A549 (cell line): Measurements from ENCODE around the gene ATP6V1F. TPM values are rescaled to one million over a fixed set of nuclear protein-coding genes. Genes with fewer than 3 reads are reported as not detected.

Experiments
- ATAC-seq, 2 experiments: fragments of 200-7000 bp in 1 of 2; fragments of >200 bp in 1 of 2; cut with Nextera tagmentation in 1 of 2; cut with Tn5 transposase in 1 of 2; 3 replicates each; pipeline versions ENCODE4 v1.8.0 to v1.9.1; 2018 to 2020; ENCODE audit warnings: mild to moderate bottlenecking in 1 of 2, moderate library complexity in 1 of 2
- CTCF ChIA-PET: fragments of 300-600 bp; sonication (Branson Sonifier 250); formaldehyde crosslinking; extraction: SDS; loops from one replicate; lab custom pipeline; 2021; ENCODE audit warnings: antibody characterized with exemption, inconsistent platforms; lab: Yijun Ruan, JAX
- POLR2A ChIA-PET: fragments of 350-600 bp; formaldehyde crosslinking; extraction: SDS; loops from one replicate; lab custom pipeline; 2021; ENCODE audit warnings: antibody characterized with exemption, inconsistent platforms; lab: Yijun Ruan, JAX
- DNase-seq, 2 experiments: peaks; one replicate each; pipeline versions ENCODE4 v3.0.0 to v3.0.0-alpha.2; 2011 to 2016; ENCODE audit warnings: low read depth in 1 of 2, low spot score in 1 of 2
- FAIRE-seq: peaks from 2 replicates; lab custom pipeline; 2011; peaks lifted over from hg19 to GRCh38; lab: Jason Lieb, UNC
- H3K27ac ChIP-seq, 2 experiments: fragments of >200 bp; sonication (Bioruptor Twin); formaldehyde crosslinking; 3 replicates each; pipeline ENCODE4 v1.5.1; 2016 to 2017
- H3K4me1 ChIP-seq: fragments of >200 bp; sonication (Bioruptor Twin); formaldehyde crosslinking; 3 replicates; pipeline ENCODE4 v1.6.1; 2016
- H3K4me2 ChIP-seq: fragments of >200 bp; sonication (Bioruptor Twin); formaldehyde crosslinking; 3 replicates; pipeline ENCODE4 v1.6.1; 2016
- H3K4me3 ChIP-seq: fragments of >200 bp; sonication (Bioruptor Twin); formaldehyde crosslinking; 3 replicates; pipeline ENCODE4 v1.5.1; 2016
- H3K9me3 ChIP-seq: fragments of >200 bp; sonication (Bioruptor Twin); formaldehyde crosslinking; 3 replicates; pipeline ENCODE4 v1.6.1; 2016
- CBX8 ChIP-seq: fragments of 200-600 bp; sonication (generic); IDR thresholded peaks from 2 replicates; pipeline ENCODE4 v1.6.1; 2016
- CHD2 ChIP-seq: fragments of 150-350 bp; IDR thresholded peaks from 2 replicates; pipeline ENCODE4 v1.6.1; 2014; ENCODE audit warnings: low read length; ENCODE audit not compliant: partially characterized antibody
- CHD4 ChIP-seq: fragments of 200-600 bp; sonication (generic); IDR thresholded peaks from 2 replicates; pipeline ENCODE4 v1.6.1; 2016; ENCODE audit warnings: antibody characterized with exemption, mild to moderate bottlenecking, borderline replicate concordance
- EHMT2 ChIP-seq: fragments of 200-600 bp; sonication (generic); IDR thresholded peaks from 2 replicates; pipeline ENCODE4 v1.6.1; 2016; ENCODE audit warnings: antibody characterized with exemption, low read depth, mild to moderate bottlenecking, moderate library complexity
- EP300 ChIP-seq, 2 experiments: fragments of >200 bp; sonication (Bioruptor Twin); formaldehyde crosslinking; IDR thresholded peaks; 2 replicates in 1 of 2; 3 replicates in 1 of 2; pipeline ENCODE4 v1.6.1; 2016 to 2017
- ESRRA ChIP-seq: fragments of 150-350 bp; IDR thresholded peaks from 2 replicates; pipeline ENCODE4 v1.6.1; 2014; ENCODE audit warnings: mild to moderate bottlenecking, low read length, borderline replicate concordance
- FOSL2 ChIP-seq, 2 experiments: fragments of 450-650 bp in 1 of 2; fragments of >200 bp in 1 of 2; sonication (Bioruptor Twin) in 1 of 2; formaldehyde crosslinking; IDR thresholded peaks; 2 replicates each; pipeline versions ENCODE4 v1.5.0 to v1.6.1; 2016 to 2020; ENCODE audit warnings: mild to moderate bottlenecking in 1 of 2, moderate library complexity in 1 of 2
- GATA3 ChIP-seq: IDR thresholded peaks from 2 replicates; pipeline ENCODE4 v1.6.1; 2012; ENCODE audit warnings: borderline replicate concordance
- HDAC2 ChIP-seq: fragments of 200-600 bp; sonication (generic); IDR thresholded peaks from 2 replicates; pipeline ENCODE4 v1.6.1; 2016
- HOXB13 ChIP-seq: fragments of 250-450 bp; sonication (Bioruptor Pico); IDR thresholded peaks from 2 replicates; pipeline ENCODE4 v1.5.0; 2020; ENCODE audit warnings: low read depth, mild to moderate bottlenecking, moderate library complexity
- JUN ChIP-seq, 2 experiments: fragments of >200 bp; sonication (Bioruptor Twin); formaldehyde crosslinking; IDR thresholded peaks; 2 replicates in 1 of 2; 3 replicates in 1 of 2; pipeline ENCODE4 v1.6.1; 2016 to 2017
- KDM5A ChIP-seq: fragments of 200-600 bp; sonication (generic); IDR thresholded peaks from 2 replicates; pipeline ENCODE4 v1.6.1; 2016; ENCODE audit warnings: antibody characterized with exemption, mild to moderate bottlenecking
- MAFK ChIP-seq: fragments of 450-650 bp; IDR thresholded peaks from 2 replicates; pipeline ENCODE4 v1.6.1; 2014; ENCODE audit not compliant: partially characterized antibody
- MAX ChIP-seq: IDR thresholded peaks from 2 replicates; pipeline ENCODE4 v1.6.1; 2012
- NR3C1 ChIP-seq: fragments of >200 bp; sonication (Bioruptor Twin); formaldehyde crosslinking; IDR thresholded peaks from 3 replicates; pipeline ENCODE4 v1.6.1; 2017
- PHF8 ChIP-seq: fragments of 200-600 bp; sonication (generic); IDR thresholded peaks from 2 replicates; pipeline ENCODE4 v1.6.1; 2016; ENCODE audit warnings: low read depth, mild to moderate bottlenecking, antibody characterized with exemption, moderate library complexity, borderline replicate concordance
- POLR2A ChIP-seq: IDR thresholded peaks from 2 replicates; pipeline ENCODE4 v1.6.1; 2012; ENCODE audit warnings: mild to moderate bottlenecking, low read length
- POLR2AphosphoS2 ChIP-seq: conservative IDR thresholded peaks from 2 replicates; pipeline ENCODE4 v1.6.1; 2012; ENCODE audit warnings: low read length, improper control_type of control experiment, inconsistent platforms
- RARB ChIP-seq: fragments of 250-450 bp; sonication (Bioruptor Pico); IDR thresholded peaks from 2 replicates; pipeline ENCODE4 v1.8.0; 2021; ENCODE audit warnings: mild to moderate bottlenecking, moderate library complexity
- RNF2 ChIP-seq: fragments of 200-600 bp; sonication (generic); IDR thresholded peaks from 2 replicates; pipeline ENCODE4 v1.6.1; 2016; ENCODE audit warnings: low read depth, mild to moderate bottlenecking, antibody characterized with exemption, moderate library complexity, borderline replicate concordance
- SMC3 ChIP-seq: fragments of >200 bp; sonication (Bioruptor Twin); formaldehyde crosslinking; IDR thresholded peaks from 3 replicates; pipeline ENCODE4 v1.6.1; 2018; ENCODE audit warnings: inconsistent platforms
- TFCP2L1 ChIP-seq: fragments of 250-450 bp; sonication (Bioruptor Pico); IDR thresholded peaks from 2 replicates; pipeline ENCODE4 v1.5.0; 2021; ENCODE audit warnings: mild to moderate bottlenecking
- ZC3H11A ChIP-seq: fragments of 450-650 bp; IDR thresholded peaks from 2 replicates; pipeline ENCODE4 v1.6.1; 2014; ENCODE audit warnings: antibody characterized with exemption, mild to moderate bottlenecking
- ZFP36 ChIP-seq: fragments of 450-650 bp; IDR thresholded peaks from 2 replicates; pipeline ENCODE4 v1.6.1; 2014; ENCODE audit warnings: borderline replicate concordance; ENCODE audit not compliant: partially characterized antibody
- WGBS: methylation state at CpG from one replicate; pipeline ENCODE4 v1.1.6; 2017; ENCODE audit errors: missing lambda C conversion rate; 5-methylcytosine and 5-hydroxymethylcytosine counted together
- polyA plus RNA-seq, 4 experiments: library from polyadenylated mRNA; depleted of rRNA in 3 of 4; stranded (reverse); fragments of >200 nt; fragmentation: RNase III in 1 of 4; extraction: RNeasy Plus Mini Kit Qiagen cat#74134 plus additional on column Dnase treatment in 1 of 4; gene quantifications; 2 replicates in 3 of 4; 3 replicates in 1 of 4; pipeline ENCODE4 v1.2.3, GENCODE V29; 2011 to 2017
- TF ChIP-seq, protein P1 (sequence below): fragments of 450-650 bp; IDR thresholded peaks from 2 replicates; pipeline ENCODE4 v1.6.1; 2014; ENCODE audit warnings: antibody characterized with exemption
- TF ChIP-seq, protein P2 (sequence below): fragments of >200 bp; sonication (Bioruptor Twin); formaldehyde crosslinking; IDR thresholded peaks from 2 replicates; pipeline ENCODE4 v1.6.1; 2016
- TF ChIP-seq, protein P3 (sequence below): fragments of >200 bp; sonication (Bioruptor Twin); formaldehyde crosslinking; IDR thresholded peaks from 3 replicates; pipeline ENCODE4 v1.5.1; 2016

The ATP6V1F gene
- polyA plus RNA-seq, 2 of the 4 experiments (the other 2 are of a cell fraction), result 155 to 229 TPM

DNA sequence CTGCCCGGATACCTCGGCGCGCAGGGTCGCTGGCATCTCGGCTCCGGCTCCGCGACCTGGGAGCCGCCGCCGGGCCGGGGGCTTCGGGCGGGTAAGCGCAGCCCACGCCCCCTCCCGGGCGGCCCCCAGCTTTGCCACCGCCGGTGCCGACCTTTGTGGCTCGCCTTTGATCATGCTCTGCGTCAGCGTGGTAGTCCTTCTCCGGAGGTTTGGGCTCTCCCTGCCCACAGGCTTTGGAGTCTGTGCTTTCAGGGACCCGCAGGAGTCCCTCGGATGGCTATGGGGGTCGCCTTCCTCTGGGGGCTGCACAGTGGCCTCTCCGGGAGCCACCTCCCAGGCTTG lies 7.3 kb downstream of the ATP6V1F start:
- peak overlapping the region; percentile 47 for H3K4me3 ChIP-seq
- H3K9me3 ChIP-seq, result no peaks in the 10 kb centered on the region
- peak overlapping the region; percentile 46 to 84; a peak in 4 of 6 replicates for H3K27ac ChIP-seq
- H3K4me2 ChIP-seq, result peak overlapping the region; percentile 95
- TF ChIP-seq POLR2A (no peak), HOXB13 (CRISPR knock-in tag) (no peak), CHD4 (no peak), MAX (no peak), TFCP2L1 (CRISPR knock-in tag) (no peak), MAFK (no peak), JUN (IDR thresholded peaks at IDR 0.05) (no peak), ZFP36 (no peak), CBX8 (no peak), ESRRA (no peak), KDM5A (no peak)
- TF ChIP-seq, protein P1, sequence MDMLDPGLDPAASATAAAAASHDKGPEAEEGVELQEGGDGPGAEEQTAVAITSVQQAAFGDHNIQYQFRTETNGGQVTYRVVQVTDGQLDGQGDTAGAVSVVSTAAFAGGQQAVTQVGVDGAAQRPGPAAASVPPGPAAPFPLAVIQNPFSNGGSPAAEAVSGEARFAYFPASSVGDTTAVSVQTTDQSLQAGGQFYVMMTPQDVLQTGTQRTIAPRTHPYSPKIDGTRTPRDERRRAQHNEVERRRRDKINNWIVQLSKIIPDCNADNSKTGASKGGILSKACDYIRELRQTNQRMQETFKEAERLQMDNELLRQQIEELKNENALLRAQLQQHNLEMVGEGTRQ, result no peak
- no peak for DNase-seq
- ChIA-PET POLR2A (no interaction called here), CTCF (interaction anchor here (17.4 kb wide), 1 partner anchor 13 kb away, joined by 225 read pairs; no protein-coding TSS in a partner anchor)
- H3K4me1 ChIP-seq, result peaks cover 9% of the 10 kb centered on the region; the same call in 1 of the 3 replicates
- FAIRE-seq, result no peak
- WGBS, result 88% methylated on average over 12 of the region's 30 CpGs
- ATAC-seq, result no peak

GRCh38 chr7:128871050-128871449 lies 8.4 kb downstream of the ATP6V1F start:
- no peak for DNase-seq
- ChIA-PET CTCF (interaction anchor here (0.6 to 17.4 kb wide), 3 partner anchors 12 to 114 kb away, joined by 3 to 225 read pairs (median 5); no protein-coding TSS in a partner anchor), POLR2A (no interaction called here)
- no peak for ATAC-seq
- H3K4me3 ChIP-seq, result no peak overlapping the region
- FAIRE-seq, result no peak
- H3K9me3 ChIP-seq, result no peaks in the 10 kb centered on the region
- TF ChIP-seq CBX8 (no peak), GATA3 (no peak), POLR2AphosphoS2 (no peak), ZFP36 (no peak), ESRRA (no peak), HDAC2 (no peak), RARB (CRISPR knock-in tag) (no peak), SMC3 (no peak), EHMT2 (no peak), FOSL2 (IDR thresholded peaks at IDR 0.05) (no peak), FOSL2 (CRISPR knock-in tag; IDR thresholded peaks at IDR 0.05) (no peak), RNF2 (no peak), ZC3H11A (no peak), HOXB13 (CRISPR knock-in tag) (no peak), NR3C1 (no peak), EP300 (IDR thresholded peaks at IDR 0.05) (no peak), PHF8 (no peak), CHD2 (no peak)
- TF ChIP-seq, protein P2, sequence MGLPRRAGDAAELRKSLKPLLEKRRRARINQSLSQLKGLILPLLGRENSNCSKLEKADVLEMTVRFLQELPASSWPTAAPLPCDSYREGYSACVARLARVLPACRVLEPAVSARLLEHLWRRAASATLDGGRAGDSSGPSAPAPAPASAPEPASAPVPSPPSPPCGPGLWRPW, result no peak
- TF ChIP-seq, protein P1, result no peak
- TF ChIP-seq, protein P3, sequence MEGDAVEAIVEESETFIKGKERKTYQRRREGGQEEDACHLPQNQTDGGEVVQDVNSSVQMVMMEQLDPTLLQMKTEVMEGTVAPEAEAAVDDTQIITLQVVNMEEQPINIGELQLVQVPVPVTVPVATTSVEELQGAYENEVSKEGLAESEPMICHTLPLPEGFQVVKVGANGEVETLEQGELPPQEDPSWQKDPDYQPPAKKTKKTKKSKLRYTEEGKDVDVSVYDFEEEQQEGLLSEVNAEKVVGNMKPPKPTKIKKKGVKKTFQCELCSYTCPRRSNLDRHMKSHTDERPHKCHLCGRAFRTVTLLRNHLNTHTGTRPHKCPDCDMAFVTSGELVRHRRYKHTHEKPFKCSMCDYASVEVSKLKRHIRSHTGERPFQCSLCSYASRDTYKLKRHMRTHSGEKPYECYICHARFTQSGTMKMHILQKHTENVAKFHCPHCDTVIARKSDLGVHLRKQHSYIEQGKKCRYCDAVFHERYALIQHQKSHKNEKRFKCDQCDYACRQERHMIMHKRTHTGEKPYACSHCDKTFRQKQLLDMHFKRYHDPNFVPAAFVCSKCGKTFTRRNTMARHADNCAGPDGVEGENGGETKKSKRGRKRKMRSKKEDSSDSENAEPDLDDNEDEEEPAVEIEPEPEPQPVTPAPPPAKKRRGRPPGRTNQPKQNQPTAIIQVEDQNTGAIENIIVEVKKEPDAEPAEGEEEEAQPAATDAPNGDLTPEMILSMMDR, result no peak
- no peak overlapping the region for H3K27ac ChIP-seq
- peaks cover 9% of the 10 kb centered on the region; the same call in 1 of the 3 replicates for H3K4me1 ChIP-seq
- WGBS, result 87% methylated on average over 5 of the region's 5 CpGs
- H3K4me2 ChIP-seq, result no peak overlapping the region
